Renal pelvis (tissue), 4 donors: ENCODE measurements around the gene WIPF2. TPM values are rescaled to one million over a fixed set of nuclear protein-coding genes. Genes with fewer than 3 reads are reported as not detected.
"Not testable (repeated sequence)": the region's sequence is repeated elsewhere in the genome, so short reads cannot be mapped to it uniquely, and the experiment has no call there.

Source experiments
- DNase-seq: peaks from one replicate; pipeline ENCODE4 v3.0.0-alpha.2; 2013
- polyA plus RNA-seq, 3 donors: library from polyadenylated mRNA; unstranded; fragments of 120-200 nt; gene quantifications; one replicate each; pipeline ENCODE4 v1.2.1, GENCODE V29; 2013; ENCODE audit not compliant: insufficient read length in 3 of 3

The WIPF2 gene
- polyA plus RNA-seq, 3 donors: 25.9 to 35.6 (median 34.1) TPM

- no peak for DNase-seq
These were observed 72.2 kb downstream of the WIPF2 start for GRCh38 chr17:40291281-40291664.

- no peak for DNase-seq
These were observed 74.3 kb downstream of the WIPF2 start for GRCh38 chr17:40293363-40293762.

DNA sequence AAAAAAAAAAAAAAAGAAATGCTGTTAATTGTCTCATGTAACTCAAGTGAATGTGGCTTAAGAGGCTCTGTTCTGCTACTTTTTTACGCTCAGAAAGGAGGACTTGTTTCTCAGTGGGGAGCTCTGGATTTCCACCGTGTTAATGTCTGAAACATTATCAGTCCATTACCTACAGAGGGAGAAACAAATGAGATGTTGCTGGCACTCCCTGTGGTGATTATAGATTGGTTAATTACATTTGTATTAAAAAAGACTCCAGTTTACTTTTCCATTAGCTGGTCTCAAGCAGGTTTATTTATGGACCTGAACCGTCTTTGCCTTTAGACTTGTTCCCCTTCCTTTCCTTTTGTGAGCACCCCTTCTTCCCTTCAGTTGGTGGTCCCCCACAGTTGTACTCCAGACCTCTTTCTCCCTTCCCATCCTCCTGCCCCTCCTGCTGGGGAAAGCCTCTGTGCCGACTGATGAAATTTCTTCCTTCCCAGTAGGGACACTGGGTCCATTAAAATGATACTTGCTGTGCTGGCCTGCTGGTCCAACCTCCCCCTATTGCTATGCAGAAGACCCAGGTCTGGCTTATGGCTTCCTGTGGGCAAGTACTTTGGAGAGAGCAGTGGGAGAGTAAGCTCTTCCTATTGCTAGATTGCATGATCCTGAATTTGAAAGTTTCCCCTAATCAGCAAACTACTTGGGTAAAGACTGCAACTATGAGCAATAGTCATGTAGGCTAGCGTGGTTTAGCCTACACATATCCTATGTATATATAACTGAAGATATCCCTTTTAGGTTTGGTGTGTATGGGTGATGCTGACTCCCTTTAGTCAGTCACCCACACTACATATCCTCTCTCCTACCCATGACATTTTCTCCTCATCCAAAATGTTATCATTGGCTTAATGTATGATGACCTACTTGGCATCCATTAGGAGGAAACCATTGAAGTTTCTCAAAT is 76.7 kb downstream of the WIPF2 start:
- DNase-seq: no peak

- DNase-seq: no peak
These were observed 78.4 kb downstream of the WIPF2 start for GRCh38 chr17:40297511-40297910.

DNA sequence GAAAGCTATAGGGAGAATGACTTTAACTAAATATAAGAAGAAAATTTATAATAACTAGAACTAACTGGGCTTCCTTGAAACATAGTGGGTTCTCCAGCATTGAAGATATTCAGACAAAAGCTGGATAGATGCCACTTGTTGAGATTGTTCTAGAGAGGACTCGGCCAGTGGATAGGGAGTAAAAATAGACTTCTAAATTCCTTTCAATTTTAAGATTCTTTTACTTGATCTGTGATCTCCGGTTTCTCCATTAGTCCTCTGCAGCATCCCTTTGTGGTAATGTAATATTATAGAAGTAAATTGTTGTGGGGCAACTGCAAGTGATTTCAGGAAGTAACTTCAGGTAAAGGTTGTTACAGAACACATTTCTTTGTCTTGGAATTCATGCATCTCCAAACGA is 79.6 kb downstream of the WIPF2 start:
- no peak for DNase-seq

DNA sequence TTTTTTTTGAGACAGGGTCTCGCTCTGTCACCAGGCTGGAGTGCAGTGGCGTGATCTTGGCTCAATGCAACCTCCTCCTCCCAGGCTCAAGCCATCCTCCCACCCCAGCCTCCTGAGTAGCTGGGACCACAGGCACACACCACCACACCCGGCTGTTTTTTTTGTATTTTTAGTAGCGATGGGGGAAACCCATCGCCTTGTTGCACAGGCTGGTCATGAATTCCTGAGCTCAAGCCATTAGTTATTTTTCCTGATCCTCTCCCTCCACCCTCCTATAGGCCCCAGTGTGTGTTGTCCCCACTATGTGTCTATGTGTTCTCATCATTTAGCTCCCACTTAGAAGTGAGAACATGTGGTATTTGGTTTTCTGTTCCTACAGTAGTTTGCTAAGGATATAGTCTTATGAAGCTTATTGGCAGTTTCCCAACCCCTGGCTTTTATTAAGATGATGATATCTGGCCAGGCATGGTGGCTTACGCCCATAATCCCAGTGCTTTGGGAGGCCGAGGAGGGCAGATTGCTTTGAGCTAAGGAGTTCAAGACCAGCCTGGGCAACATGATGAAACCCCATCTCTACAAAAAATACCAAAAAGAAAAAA is 80.2 kb downstream of the WIPF2 start:
- not testable (repeated sequence) for DNase-seq

DNA sequence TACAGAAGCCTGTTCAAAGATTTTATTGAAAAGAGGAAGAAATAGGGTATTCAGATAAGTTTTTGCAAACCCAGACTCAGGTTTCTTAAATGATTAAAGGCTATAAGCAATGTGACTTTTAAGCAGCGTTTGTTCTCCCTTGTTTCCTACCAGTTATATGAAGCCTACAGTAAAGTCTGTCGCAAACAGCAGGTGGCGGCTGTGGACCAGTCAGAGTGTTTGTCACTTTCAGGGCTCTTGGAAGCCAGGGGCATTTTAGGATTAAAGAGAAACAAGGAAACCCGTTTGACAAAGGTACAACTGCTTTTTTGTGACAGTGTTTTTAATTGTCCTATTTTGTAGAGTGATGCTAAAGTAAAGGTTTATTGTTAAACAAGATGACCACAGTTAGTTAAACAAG is 82.2 kb downstream of the WIPF2 start:
- no peak for DNase-seq

GRCh38 chr17:40303009-40303657 is 84.0 kb downstream of the WIPF2 start:
- no peak for DNase-seq

DNA sequence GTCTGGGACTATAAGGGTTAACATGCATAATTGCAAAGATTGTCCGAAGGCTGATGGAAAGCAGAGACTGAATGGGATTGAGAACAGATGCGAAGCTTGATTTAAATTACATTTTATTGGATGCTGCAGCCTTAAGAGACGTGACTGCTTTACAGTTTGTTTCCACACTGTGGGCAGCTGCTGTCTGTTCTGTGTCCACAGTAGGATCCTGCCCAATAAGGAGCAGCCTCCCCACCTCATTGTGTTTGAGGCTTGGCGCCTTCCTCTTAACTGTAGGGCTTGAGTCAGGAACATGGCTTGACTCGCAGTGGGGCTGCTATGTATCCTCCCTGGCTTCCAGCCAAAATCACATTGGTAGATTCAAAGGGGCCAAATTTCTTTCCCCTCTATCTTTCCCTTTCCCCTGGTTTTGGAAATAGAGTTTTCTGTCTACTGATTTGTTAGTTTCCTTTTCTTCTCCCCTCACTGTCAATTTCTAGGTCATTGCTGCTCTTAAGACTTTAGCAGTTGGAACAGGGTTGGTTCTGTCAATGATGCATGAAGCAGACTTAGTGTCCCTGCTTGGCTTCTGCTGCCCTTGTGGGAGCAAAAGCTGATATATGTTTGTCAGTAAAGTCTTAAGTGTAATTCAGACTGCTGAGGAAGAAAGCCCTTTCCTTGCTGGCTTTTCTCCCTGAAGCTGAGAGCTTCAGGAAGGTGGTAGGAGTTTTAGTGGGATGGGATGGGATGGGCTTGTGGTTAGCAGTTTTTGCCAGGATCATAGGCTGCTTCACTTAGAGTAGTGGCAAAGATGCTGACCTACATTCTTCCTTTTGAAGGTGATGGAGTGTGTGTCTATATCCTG is 84.8 kb downstream of the WIPF2 start:
- DNase-seq: no peak

- not testable (repeated sequence) for DNase-seq
These were observed 85.4 kb downstream of the WIPF2 start for GRCh38 chr17:40304552-40304863.

DNA sequence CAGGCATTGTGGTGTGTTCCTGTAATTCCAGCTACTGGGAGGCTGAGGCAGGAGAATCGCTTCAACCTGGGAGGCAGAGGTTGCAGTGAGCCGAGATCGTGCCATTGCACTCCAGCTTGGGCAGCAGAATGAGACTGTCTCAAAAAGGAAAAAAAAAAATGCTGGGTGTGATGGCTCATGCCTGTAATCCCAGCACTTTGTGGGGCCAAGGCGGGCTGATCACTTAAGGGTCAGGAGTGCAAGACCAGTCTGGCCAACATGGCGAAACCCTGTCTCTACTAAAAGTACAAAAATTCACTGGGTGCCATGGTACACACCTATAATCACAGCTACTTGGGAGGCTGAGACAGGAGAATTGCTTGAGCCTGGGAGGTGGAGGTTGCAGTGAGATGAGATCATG is 85.8 kb downstream of the WIPF2 start:
- DNase-seq: not testable (repeated sequence)

GRCh38 chr17:40306395-40306794 is 87.3 kb downstream of the WIPF2 start:
- DNase-seq: no peak

- no peak for DNase-seq
These were observed 88.1 kb downstream of the WIPF2 start for GRCh38 chr17:40307001-40307730.

DNA sequence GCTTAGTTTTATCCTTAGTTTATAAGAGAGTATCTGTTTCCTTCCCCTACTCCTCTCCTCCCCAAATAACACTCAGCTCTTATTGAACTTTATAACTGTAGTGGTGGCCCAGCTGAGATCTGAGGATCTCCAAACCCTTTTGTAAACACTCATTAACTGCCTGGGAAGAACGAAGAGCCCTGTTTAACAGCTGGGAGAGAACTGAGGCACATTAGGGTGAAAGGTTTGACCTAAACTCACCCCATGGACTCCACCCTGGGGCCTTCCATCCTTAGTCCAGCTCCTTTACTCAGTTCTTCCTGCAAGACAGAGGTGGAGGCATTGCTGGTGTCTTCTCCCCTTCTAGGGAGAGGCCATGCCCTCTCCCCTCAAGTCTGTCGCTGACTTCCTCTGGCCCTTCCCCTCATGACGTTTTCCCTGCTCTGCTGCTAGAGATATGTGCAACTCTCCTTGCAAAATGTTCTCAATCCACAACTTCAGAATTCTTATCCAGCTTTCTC is 88.7 kb downstream of the WIPF2 start:
- no peak for DNase-seq

DNA sequence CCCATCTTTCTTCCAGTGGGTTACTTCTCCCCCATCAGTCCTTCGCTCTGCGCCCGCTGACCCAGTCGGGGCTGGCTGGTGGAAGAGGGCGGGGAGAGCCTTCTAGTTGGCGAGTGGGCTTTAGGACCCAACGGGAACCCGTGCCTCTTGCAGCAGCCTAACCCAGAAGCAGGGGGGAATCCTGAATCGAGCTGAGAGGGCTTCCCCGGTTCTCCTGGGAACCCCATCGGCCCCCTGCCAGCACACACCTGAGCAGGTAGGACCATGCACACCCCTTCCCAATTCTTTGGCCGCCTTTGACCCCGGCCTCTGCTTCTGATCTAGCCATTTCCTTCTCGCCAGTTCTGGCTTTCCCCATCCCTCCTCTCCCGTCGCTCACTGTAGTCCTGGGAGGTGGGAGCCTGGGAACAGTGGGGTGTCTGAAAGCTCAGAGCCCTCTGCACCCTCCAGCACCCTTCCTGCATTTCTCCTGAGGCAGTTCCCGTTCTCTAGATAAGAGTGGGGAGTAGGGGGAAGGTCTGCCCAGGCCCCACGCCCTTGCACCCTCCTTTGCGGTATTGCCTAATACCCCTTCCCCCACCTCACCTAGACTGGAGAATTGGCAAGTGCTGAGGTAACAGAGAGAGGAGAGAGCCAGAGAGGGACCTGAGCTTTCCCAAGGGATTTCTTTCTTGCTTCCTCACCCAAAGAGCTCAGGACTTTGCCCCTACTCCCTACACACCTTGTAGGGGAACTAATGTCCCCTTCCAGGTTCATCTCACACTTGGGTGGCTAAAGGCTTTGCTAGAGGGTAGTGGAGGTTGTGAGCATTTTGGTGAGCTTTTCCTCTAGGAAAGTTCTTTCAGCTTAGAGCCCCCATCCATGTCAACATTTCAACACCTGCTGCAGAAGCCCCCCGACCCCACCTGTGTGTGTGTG is 90.2 kb downstream of the WIPF2 start, which contains the start of gene RARA:
RARA (plus strand) TSS at position 150 of the 918 bp plus-strand sequence. CDS start 22,039 bp downstream, outside the sequence.
- no peak for DNase-seq

GRCh38 chr17:40309949-40310510 is 90.9 kb downstream of the WIPF2 start:
- no peak for DNase-seq

DNA sequence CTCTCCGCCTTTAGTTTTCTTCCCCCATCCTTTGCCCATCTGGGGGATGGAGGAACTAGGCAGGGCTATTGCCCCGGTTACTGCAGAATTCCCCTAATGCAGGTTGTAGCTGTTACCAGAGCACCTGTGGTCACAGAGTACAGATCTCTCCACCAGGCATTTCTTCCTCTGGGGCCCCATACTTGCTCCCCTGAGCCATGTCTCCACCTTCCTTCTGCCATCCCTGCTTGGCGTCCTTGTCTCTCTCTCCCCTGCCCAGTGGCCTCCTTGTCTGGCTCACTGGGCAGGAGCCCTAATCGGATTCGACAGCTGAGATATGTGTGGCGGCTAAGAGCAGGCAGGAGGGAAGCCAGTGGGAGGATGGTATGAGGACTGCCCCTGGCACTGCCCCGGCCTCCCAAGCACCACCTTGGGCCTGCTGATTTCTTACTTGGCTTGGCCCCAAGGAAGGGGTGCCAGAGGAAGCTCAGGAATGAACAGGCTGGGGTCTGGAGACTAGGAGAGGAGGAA is 91.8 kb downstream of the WIPF2 start:
- DNase-seq: no peak

GRCh38 chr17:40311575-40311974 is 92.5 kb downstream of the WIPF2 start:
- DNase-seq: no peak

- DNase-seq: no peak
These were observed 93.1 kb downstream of the WIPF2 start for GRCh38 chr17:40312131-40312731.
